HG03354 (cell line): ENCODE measurements around the gene MED23.

Experiments used
- ATAC-seq: cut with Tn5 transposase; IDR thresholded peaks from one replicate; pipeline ENCODE4 v1.9.1; 2021; ENCODE audit warnings: mild to moderate bottlenecking; ENCODE audit not compliant: unreplicated experiment, poor library complexity, severe bottlenecking

Gene MED23

DNA sequence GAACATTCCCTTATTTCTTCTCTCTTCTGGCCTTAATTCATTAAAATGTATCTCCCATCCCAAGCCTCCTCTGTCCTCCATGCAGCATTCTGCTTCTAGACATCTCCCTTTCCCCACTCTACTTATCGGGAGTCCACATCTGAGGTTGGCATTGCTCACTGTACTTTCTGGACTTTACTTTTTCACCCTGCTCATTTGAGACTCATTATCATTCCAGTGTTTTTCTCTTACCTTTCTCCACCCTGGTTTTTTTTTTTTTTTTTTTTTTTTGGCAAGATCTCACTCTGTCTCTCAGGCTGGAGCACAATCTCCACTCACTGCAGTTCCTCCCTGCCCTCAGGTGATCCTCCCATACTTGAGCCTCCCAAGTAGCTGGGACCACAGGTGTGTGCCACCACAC is 13.5 kb upstream of the MED23 start:
- no peak for ATAC-seq

DNA sequence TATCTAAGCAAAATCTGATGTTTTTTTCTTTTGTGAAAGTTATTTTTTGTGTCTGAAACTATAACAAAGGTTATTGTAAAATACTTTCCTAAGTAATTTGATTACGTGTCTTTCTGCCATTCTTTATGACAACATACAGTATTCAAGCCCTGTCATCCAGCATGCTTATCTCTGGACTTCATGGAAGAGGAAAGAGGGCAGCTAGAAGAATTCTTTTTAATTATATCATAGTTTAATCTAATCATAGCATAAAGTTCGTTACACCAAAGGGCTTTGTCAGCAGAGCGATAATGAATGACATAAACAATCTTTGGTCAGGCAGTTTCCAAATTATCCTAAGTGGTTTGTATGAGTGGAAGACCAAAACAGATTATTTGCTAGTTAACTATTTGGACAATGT is 12.5 kb upstream of the MED23 start:
- ATAC-seq = no peak

DNA sequence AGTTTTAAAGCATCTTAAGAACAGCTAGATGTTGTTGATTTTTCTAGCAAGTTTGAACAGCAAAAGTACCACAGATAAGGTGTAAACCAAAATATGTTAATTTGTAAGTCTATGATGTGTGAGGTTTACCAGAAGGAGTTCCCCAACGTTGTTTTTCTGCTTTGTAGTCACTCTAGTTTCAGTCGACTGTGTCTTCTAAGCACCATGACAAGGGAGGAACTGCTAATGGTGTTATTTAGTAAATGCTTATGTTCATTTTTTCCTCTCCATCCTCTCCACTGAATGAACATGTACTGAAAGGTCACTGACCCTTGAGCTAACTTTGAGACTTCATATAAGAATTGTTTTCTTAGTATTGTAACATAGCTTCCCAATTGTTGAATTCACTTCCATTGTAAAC is 12.1 kb upstream of the MED23 start:
- ATAC-seq = peak; percentile 44

DNA sequence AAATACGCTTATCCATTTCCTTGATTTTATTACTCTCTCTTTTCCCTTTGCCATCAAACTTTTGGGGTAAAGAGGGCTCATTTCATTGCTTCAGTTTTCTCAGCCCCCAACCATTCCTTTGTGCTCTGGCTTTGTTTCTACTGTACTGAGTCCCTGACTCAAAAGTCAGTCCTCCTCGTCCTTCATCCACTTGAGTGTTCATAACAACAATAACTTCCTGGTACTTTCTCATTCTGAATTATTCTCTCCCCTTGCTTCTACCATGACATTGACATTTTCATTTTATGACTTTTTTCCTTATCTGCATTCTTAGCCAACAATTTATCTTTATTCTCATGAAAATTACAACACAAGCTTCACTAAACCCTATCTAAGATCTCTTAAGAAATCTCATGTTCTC is 10.0 kb upstream of the MED23 start:
- ATAC-seq = no peak

DNA sequence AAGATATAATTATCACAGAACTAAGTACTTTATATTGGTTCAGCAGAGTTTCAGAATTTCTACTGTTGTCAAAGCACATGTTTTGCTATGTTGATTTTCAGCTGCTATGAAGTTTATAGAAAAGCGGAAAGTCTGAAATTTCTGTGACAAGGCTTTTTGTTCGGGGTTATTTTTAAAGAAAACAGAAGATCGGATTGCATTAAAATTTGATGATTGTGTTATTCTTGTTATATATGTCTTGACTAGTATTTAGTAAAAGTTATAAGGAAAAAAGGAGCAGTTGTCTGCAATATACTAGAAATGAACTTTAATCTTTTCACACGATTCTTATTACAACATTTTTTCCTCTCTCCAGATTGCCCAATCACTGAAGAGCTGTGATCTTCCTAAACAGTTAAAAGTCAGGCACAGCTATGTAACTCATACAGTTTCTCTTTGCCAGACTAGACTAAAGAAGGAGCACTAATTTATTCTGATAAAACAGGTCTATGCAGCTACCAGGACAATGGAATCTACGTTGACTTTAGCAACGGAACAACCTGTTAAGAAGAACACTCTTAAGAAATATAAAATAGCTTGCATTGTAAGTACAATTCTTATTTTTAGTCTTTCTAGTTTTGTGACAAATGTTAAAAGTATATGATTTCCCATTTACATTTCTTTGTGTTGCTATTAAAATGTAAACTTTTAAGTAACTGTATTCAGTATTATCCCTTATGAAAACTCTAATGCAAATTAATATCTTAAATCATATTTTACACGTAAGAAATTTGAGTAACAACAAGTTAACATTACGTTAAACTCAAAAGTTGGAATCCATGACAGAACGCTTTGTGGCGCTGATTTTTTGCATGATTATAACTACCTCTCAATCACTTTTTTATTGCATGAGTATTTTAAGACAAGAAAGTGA is 9.1 kb upstream of the MED23 start, which contains the start of gene ENPP3:
ENPP3 (plus strand) TSS at position 423 of the 913 bp plus-strand sequence; CDS start at position 506, 83 bp downstream.
- no peak for ATAC-seq

- ATAC-seq = peak; percentile 89
Observed at GRCh38 chr6:131635384-131636340, 7.6 kb upstream of the MED23 start.

- no peak for ATAC-seq
Observed at GRCh38 chr6:131631625-131632289, 3.7 kb upstream of the MED23 start.

DNA sequence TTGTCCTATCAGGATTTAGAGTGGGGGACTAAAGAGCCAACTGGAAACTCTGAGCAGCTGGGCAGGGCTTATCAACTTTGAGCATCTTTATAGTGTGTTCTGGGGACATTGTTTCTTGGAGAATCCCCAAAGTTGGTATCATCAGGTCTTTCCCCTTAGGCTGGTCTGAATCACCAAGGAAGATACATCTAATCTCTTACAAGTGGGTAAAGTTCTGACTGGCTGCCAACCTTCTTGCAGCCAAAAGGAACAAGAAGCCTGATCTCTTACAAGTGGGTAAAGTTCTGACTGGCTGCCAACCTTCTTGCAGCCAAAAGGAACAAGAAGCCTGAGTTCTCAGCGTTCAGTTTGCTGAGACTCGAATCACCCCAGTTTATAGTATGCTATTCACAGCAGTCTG is 1.6 kb upstream of the MED23 start:
- ATAC-seq = no peak

DNA sequence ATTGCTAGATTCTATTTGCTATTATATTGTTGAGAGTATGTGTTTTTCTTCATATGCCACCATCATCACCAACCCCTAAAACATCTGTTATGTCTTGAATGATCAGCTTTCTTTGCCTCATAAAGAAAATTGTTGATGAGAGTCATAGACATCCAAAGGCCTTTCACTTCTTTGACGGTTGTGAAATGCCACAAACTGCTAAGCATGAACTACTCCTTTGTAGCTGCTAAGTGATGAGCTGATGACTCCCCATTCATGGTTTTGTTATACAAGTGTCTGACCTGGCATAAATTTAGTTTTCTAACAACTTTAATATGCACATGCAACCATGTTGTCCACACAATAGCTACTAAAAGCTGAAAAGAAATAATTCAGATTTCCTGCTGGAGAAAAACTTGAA is 684 bp upstream of the MED23 start:
- no peak for ATAC-seq

DNA sequence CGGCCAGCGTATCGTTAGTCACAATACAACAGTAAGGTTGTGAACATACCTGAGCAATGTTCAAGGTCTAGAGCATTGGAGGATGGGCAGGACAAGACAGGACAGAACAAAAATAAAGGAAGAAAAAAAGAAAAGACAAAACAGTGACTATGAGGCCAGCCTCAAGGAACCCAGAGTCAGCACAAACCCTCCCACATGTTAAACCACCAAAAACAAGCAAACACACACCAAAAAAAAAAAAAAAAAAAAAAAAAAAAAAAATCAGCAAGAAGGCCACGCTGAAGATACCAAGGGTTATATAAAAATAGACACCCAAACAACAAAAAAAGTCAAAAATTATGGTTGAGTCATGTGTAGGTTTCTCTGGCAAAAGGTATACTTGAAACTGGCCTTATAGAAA is 12.8 kb downstream of the MED23 start:
- ATAC-seq = no peak

- ATAC-seq = no peak
Observed at GRCh38 chr6:131613296-131613925, 14.6 kb downstream of the MED23 start.

DNA sequence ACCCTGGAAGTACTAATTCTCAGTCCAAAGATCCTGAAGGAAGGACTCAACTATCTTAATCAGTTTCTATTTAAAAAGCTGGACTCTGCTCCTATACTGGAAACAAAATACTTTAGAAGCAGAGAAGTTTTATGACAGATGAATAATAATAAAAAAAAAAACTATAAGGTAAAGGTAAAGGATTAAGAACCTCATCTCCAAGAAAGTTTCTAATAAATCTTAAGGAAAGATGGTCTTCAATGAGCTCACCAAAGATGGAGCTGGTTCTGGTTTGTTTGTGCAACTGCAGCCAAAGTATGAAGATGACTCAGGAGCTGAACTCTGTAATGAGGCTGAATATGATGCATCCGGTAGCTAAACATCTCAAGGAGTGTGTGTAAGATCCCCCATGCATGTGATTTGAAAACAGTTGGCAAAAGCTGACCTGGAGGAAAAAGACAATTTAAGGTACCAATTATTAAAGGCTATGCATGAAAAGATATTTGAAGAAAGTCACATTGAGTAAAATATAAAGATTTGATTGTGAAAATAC is 25.2 kb downstream of the MED23 start:
- ATAC-seq = no peak

DNA sequence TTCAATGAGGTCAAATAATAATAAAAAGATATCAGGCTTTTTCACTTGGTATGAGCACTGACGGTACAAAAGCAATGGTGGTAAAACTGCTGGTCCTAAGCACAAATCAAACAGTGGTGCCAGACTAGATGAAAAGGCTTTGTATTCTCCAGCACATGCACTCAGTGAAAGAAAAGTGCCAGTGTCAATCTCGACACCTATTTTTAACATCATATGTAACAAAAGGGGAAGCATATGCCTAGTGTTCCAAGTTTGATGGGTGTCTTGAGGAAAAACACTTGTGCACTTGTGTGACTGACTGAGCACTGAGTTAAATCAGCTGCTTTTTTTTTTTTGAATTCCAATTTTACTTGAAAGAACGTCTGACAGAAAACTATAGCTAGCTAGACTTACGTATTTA is 27.3 kb downstream of the MED23 start:
- ATAC-seq = no peak

DNA sequence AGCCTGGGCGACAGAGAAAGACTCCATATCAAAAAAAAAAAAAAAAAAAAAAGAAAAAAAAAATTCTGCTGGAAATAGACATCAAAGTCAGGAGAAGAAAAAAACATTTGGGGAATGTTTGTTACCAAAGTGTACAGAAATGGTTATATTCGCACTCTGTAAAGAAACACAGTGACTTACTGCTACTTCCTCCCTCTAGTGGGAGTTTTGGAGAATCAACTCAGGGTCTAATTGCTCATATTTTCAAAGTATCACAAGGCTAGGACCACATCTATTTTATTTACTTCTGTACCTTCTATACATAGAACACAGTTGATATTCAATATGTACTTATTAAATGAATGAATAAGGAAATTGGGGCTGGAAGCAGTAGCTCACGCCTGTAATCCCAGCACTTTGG is 30.6 kb downstream of the MED23 start:
- no peak for ATAC-seq

GRCh38 chr6:131594074-131594473 is 34.0 kb downstream of the MED23 start:
- no peak for ATAC-seq

GRCh38 chr6:131592935-131593334 is 35.1 kb downstream of the MED23 start:
- ATAC-seq = no peak

- ATAC-seq = no peak
Observed at GRCh38 chr6:131588643-131589042, 39.4 kb downstream of the MED23 start.

DNA sequence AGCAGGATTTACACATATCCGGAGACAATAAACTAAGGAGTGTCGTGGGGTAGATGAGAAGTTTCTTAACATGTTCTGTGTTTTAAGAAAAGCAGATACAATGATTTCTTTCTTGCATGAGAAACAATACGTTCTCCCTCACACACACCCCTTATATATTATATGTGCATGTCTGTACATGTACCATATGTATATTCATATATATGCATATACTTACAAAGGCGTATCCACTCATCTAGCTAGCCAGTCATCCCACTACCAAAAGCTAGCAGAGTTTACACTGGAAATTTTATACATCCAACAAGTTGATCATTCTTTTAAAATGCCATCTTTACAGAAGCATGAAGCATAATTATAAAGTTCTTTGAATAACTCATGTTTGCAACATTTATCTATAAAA is 40.1 kb downstream of the MED23 start:
- ATAC-seq = no peak

- no peak for ATAC-seq
Observed at GRCh38 chr6:131586543-131586942, 41.5 kb downstream of the MED23 start.
